Heart left ventricle (tissue), 13 donors: ENCODE results near the gene SLU7.
"Not testable (repeated sequence)": the region's sequence is repeated elsewhere in the genome, so short reads cannot be mapped to it uniquely, and the experiment has no call there.

ENCODE experiments used
- POLR2A ChIP-seq, 2 donors: fragments of 450-650 bp; IDR thresholded peaks; one replicate each; pipeline ENCODE4 v1.6.1; 2017; ENCODE audit warnings: antibody characterized with exemption in 2 of 2, mild to moderate bottlenecking in 2 of 2, moderate library complexity in 2 of 2
- TF ChIP-seq, protein P1 (sequence below), 12 donors: fragments of 200-600 bp; sonication (generic) in 4 of 12; IDR thresholded peaks; one replicate each; pipeline versions ENCODE4 v1.5.0 to v1.8.0; 2018 to 2022; ENCODE audit warnings: antibody characterized with exemption in 12 of 12, mild to moderate bottlenecking in 5 of 12
- donor health status: ischemic (EF 13 %, LVEDD 7.1; RV severe dilation, severe dysfunction).
- donor health status: DM: no; HTN: yes; CAD: no.
- donor health status: DM: no; HTN: no; CAD: no.
- donor health status: ischemic (EF 25% LVEDD 6.9; RV normal size, moderate dysfunction).
- donor health status: ischemic (EF 25% LVEDD 5.7; RV mildly dilated, moderate dysfunction).
- donor health status: ischemic (EF 35%, LVEDD 5.7; RV mildly dilated, moderate dysfunction).
- donor health status: nonischemic (EF 11% LVEDD 7.7; RV severe dilation, severe dysfunction).
- donor health status: DM: yes; HTN: yes; CAD: no.
- donor health status: PGD.
- donor health status: ischemic (EF 29% LVEDD 5.4; RV normal size, mild dysfunction).
- donor health status: nonischemic (EF 23%, LVEDD 6.1; RV moderate dilation, normal function).

GRCh38 chr5:160436661-160437060 lies 17.8 kb upstream of the SLU7 start:
- TF ChIP-seq, protein P1, sequence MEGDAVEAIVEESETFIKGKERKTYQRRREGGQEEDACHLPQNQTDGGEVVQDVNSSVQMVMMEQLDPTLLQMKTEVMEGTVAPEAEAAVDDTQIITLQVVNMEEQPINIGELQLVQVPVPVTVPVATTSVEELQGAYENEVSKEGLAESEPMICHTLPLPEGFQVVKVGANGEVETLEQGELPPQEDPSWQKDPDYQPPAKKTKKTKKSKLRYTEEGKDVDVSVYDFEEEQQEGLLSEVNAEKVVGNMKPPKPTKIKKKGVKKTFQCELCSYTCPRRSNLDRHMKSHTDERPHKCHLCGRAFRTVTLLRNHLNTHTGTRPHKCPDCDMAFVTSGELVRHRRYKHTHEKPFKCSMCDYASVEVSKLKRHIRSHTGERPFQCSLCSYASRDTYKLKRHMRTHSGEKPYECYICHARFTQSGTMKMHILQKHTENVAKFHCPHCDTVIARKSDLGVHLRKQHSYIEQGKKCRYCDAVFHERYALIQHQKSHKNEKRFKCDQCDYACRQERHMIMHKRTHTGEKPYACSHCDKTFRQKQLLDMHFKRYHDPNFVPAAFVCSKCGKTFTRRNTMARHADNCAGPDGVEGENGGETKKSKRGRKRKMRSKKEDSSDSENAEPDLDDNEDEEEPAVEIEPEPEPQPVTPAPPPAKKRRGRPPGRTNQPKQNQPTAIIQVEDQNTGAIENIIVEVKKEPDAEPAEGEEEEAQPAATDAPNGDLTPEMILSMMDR (IDR thresholded peaks at IDR 0.05): not testable (repeated sequence)
- not testable (repeated sequence) for TF ChIP-seq POLR2A (IDR thresholded peaks at IDR 0.05)
